ENCODE data around the gene NFE2L1. TPM values are rescaled to one million over a fixed set of nuclear protein-coding genes. Genes with fewer than 3 reads are reported as not detected.
A peak's percentile ranks its signal among the peaks of the same experiment; 100 is the strongest.
"Not testable (repeated sequence)": the region's sequence is repeated elsewhere in the genome, so short reads cannot be mapped to it uniquely, and the experiment has no call there.

NFE2L1 gene
- polyA plus RNA-seq, 2 donors = 39.4 to 45.7 TPM

DNA sequence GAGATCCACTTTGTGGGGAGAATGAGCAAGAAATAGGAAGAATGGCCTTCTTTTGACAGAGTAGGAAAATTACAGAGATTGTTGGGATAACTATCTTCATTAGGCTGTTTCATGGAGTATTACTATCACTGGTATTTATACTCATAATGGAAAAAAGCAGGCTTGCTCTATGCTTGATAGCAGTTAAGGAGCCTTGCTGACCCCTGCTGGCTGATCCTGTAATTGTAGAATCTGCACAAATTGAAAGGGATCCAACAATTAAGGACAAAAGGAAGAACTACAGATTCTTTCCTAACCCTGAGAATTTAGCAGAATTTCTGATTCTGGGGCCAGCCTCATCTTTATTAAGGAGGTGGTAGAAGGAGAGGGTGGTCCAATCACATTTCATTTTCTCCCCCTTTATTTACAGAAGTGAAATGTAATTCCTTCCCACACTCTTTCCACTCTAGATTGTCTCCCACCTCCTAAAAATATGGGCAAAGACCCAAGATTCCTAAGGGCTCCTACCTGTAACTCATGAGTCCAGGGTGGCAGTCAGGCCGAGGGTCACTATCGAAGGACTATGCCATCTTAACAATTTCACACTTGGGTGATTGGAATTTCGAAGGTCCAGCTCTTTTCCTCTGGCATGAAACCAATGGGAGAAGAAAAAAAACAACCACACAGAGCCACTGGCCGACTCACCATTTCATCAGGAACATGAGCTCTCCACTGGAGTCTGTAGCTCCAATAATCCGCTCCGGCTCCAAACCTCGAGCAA, 26.3 kb downstream of the NFE2L1 start:
- no peak overlapping the region for H3K27ac ChIP-seq (ENCODE audit: low read depth in 2 of 2, low read length in 1 of 2)
- 70 to 71% methylated on average over 7 of the region's 7 CpGs for WGBS, 2 donors
- H3K9me3 ChIP-seq (ENCODE audit: control insufficient read depth in 2 of 2, insufficient read depth in 1 of 2, low read depth in 1 of 2, low read length in 1 of 2) = no peaks in the 10 kb centered on the region
- H3K4me1 ChIP-seq (ENCODE audit: control insufficient read depth in 2 of 2, insufficient read depth in 2 of 2, low read length in 1 of 2) = no peaks in the 10 kb centered on the region
- no peak overlapping the region for H3K4me3 ChIP-seq (ENCODE audit: low read depth in 1 of 2, low read length in 2 of 2)
- no peaks in the 10 kb centered on the region for H3K27me3 ChIP-seq (ENCODE audit: control insufficient read depth in 1 of 2, insufficient read depth in 2 of 2, low read length in 2 of 2)
- H3K36me3 ChIP-seq (ENCODE audit: control insufficient read depth in 2 of 2, insufficient read depth in 2 of 2, low read length in 1 of 2) = peaks cover 3 to 5% of the 10 kb centered on the region in 2 donors

GRCh38 chr17:48077152-48077551, 29.0 kb downstream of the NFE2L1 start:
- not testable (repeated sequence) for H3K4me3 ChIP-seq (ENCODE audit: low read depth in 1 of 2, low read length in 2 of 2); H3K36me3 ChIP-seq (ENCODE audit: control insufficient read depth in 2 of 2, insufficient read depth in 2 of 2, low read length in 1 of 2); H3K27me3 ChIP-seq (ENCODE audit: control insufficient read depth in 1 of 2, insufficient read depth in 2 of 2, low read length in 2 of 2); H3K27ac ChIP-seq (ENCODE audit: low read depth in 2 of 2, low read length in 1 of 2); H3K4me1 ChIP-seq (ENCODE audit: control insufficient read depth in 2 of 2, insufficient read depth in 2 of 2, low read length in 1 of 2); H3K9me3 ChIP-seq (ENCODE audit: control insufficient read depth in 2 of 2, insufficient read depth in 1 of 2, low read depth in 1 of 2, low read length in 1 of 2)
- WGBS, 2 donors = 91% methylated on average over 10 of the region's 10 CpGs

GRCh38 chr17:48081858-48082257, 33.7 kb downstream of the NFE2L1 start:
- no peak overlapping the region for H3K27ac ChIP-seq (ENCODE audit: low read depth in 2 of 2, low read length in 1 of 2)
- H3K27me3 ChIP-seq (ENCODE audit: control insufficient read depth in 1 of 2, insufficient read depth in 2 of 2, low read length in 2 of 2) = no peaks in the 10 kb centered on the region
- no peak overlapping the region for H3K4me3 ChIP-seq (ENCODE audit: low read depth in 1 of 2, low read length in 2 of 2)
- no peaks in the 10 kb centered on the region for H3K9me3 ChIP-seq (ENCODE audit: control insufficient read depth in 2 of 2, insufficient read depth in 1 of 2, low read depth in 1 of 2, low read length in 1 of 2)
- no peaks in the 10 kb centered on the region for H3K36me3 ChIP-seq (ENCODE audit: control insufficient read depth in 2 of 2, insufficient read depth in 2 of 2, low read length in 1 of 2)
- H3K4me1 ChIP-seq (ENCODE audit: control insufficient read depth in 2 of 2, insufficient read depth in 2 of 2, low read length in 1 of 2) = no peaks in the 10 kb centered on the region
- WGBS, 2 donors = 79 to 81% methylated on average over 5 of the region's 5 CpGs

GRCh38 chr17:48084932-48085331, 36.8 kb downstream of the NFE2L1 start:
- Histone ChIP-seq H3K36me3 (ENCODE audit: control insufficient read depth in 2 of 2, insufficient read depth in 2 of 2, low read length in 1 of 2) (no peaks in the 10 kb centered on the region), H3K27me3 (ENCODE audit: control insufficient read depth in 1 of 2, insufficient read depth in 2 of 2, low read length in 2 of 2) (no peaks in the 10 kb centered on the region), H3K4me1 (ENCODE audit: control insufficient read depth in 2 of 2, insufficient read depth in 2 of 2, low read length in 1 of 2) (no peaks in the 10 kb centered on the region), H3K9me3 (ENCODE audit: control insufficient read depth in 2 of 2, insufficient read depth in 1 of 2, low read depth in 1 of 2, low read length in 1 of 2) (no peaks in the 10 kb centered on the region), H3K27ac (ENCODE audit: low read depth in 2 of 2, low read length in 1 of 2) (peak overlapping the region; percentile 22 to 47), H3K4me3 (ENCODE audit: low read depth in 1 of 2, low read length in 2 of 2) (no peak overlapping the region)
- WGBS, 2 donors = 49 to 55% methylated on average over 2 of the region's 2 CpGs

DNA sequence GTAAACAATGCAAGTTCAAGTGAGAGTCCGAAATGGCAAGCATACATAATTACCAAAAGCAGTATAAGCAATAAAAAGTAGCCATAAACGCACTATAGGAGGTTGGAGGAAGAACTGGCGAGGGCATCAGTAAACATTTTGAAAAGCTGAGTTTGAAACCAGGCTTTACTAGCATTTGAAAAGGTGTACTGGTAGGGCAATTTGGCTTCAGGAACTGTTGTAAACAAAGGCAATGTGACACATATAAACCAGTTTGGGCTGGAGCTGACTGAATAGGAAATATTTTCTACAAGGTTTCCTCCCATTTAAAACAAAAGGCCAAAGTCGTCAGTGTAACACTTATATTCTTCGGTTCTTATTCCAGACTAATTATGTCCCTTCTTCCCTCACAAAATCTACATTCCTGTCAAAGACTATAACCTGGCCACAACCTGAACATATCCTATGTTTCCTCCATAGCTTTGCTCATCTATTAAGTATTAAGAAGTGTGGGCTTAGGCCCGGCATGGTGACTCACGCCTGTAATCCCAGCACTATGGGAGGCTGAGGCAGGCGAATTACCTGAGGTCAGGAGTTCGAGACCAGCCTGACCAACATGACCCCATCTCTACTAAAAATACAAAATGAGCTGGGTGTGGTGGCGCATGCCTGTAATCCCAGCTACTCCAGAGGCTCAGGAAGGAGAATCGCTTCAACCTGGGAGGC, 45.3 kb downstream of the NFE2L1 start:
- Histone ChIP-seq H3K4me1 (ENCODE audit: control insufficient read depth in 2 of 2, insufficient read depth in 2 of 2, low read length in 1 of 2) (peaks cover 0 to 3% of the 10 kb centered on the region in 2 donors), H3K27ac (ENCODE audit: low read depth in 2 of 2, low read length in 1 of 2) (peak overlapping the region; percentile 48 to 82), H3K4me3 (ENCODE audit: low read depth in 1 of 2, low read length in 2 of 2) (no peak overlapping the region), H3K36me3 (ENCODE audit: control insufficient read depth in 2 of 2, insufficient read depth in 2 of 2, low read length in 1 of 2) (no peaks in the 10 kb centered on the region), H3K27me3 (ENCODE audit: control insufficient read depth in 1 of 2, insufficient read depth in 2 of 2, low read length in 2 of 2) (no peaks in the 10 kb centered on the region), H3K9me3 (ENCODE audit: control insufficient read depth in 2 of 2, insufficient read depth in 1 of 2, low read depth in 1 of 2, low read length in 1 of 2) (no peaks in the 10 kb centered on the region)
- WGBS, 2 donors = 66 to 70% methylated on average over 11 of the region's 11 CpGs

- H3K4me3 ChIP-seq (ENCODE audit: low read depth in 1 of 2, low read length in 2 of 2) = no peak overlapping the region
- no peaks in the 10 kb centered on the region for H3K36me3 ChIP-seq (ENCODE audit: control insufficient read depth in 2 of 2, insufficient read depth in 2 of 2, low read length in 1 of 2)
- 58 to 69% methylated on average over 4 of the region's 4 CpGs for WGBS, 2 donors
- peaks cover 0 to 3% of the 10 kb centered on the region in 2 donors for H3K4me1 ChIP-seq (ENCODE audit: control insufficient read depth in 2 of 2, insufficient read depth in 2 of 2, low read length in 1 of 2)
- H3K9me3 ChIP-seq (ENCODE audit: control insufficient read depth in 2 of 2, insufficient read depth in 1 of 2, low read depth in 1 of 2, low read length in 1 of 2) = no peaks in the 10 kb centered on the region
- peak overlapping the region; percentile 47 to 73 for H3K27ac ChIP-seq (ENCODE audit: low read depth in 2 of 2, low read length in 1 of 2)
- no peaks in the 10 kb centered on the region for H3K27me3 ChIP-seq (ENCODE audit: control insufficient read depth in 1 of 2, insufficient read depth in 2 of 2, low read length in 2 of 2)
These were observed 47.5 kb downstream of the NFE2L1 start for GRCh38 chr17:48095611-48096010.

GRCh38 chr17:48100160-48100559, 52.0 kb downstream of the NFE2L1 start:
- 22 to 32% methylated on average over 10 of the region's 10 CpGs for WGBS, 2 donors
- no peaks in the 10 kb centered on the region for H3K9me3 ChIP-seq (ENCODE audit: control insufficient read depth in 2 of 2, insufficient read depth in 1 of 2, low read depth in 1 of 2, low read length in 1 of 2)
- no peaks in the 10 kb centered on the region for H3K27me3 ChIP-seq (ENCODE audit: control insufficient read depth in 1 of 2, insufficient read depth in 2 of 2, low read length in 2 of 2)
- no peaks in the 10 kb centered on the region for H3K36me3 ChIP-seq (ENCODE audit: control insufficient read depth in 2 of 2, insufficient read depth in 2 of 2, low read length in 1 of 2)
- H3K4me1 ChIP-seq (ENCODE audit: control insufficient read depth in 2 of 2, insufficient read depth in 2 of 2, low read length in 1 of 2) = no peaks in the 10 kb centered on the region
- peak overlapping the region; percentile 92 to 97 for H3K27ac ChIP-seq (ENCODE audit: low read depth in 2 of 2, low read length in 1 of 2)
- H3K4me3 ChIP-seq (ENCODE audit: low read depth in 1 of 2, low read length in 2 of 2) = peak overlapping the region; percentile 82 to 98

DNA sequence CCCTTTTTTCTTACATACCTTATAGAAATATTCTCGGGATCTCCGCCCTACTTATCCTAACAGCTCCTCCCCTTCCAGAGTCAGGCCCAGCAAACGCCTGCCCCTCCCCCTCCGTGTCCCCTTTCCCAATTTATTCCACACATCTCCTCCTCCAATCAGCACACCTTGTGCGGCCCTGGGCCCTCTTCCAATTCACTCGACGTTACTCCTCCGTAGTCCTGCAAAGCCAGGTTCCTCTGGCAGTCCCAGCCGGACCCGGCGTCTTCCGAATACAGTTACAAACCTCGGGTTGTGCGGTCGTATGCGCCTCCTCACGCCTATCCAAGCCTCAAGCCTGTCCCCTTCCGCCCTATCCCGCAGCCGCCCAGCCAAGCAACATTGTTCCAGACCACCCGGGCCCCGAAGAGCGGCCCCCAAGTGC, 52.4 kb downstream of the NFE2L1 start:
- Histone ChIP-seq H3K9me3 (ENCODE audit: control insufficient read depth in 2 of 2, insufficient read depth in 1 of 2, low read depth in 1 of 2, low read length in 1 of 2) (no peaks in the 10 kb centered on the region), H3K36me3 (ENCODE audit: control insufficient read depth in 2 of 2, insufficient read depth in 2 of 2, low read length in 1 of 2) (no peaks in the 10 kb centered on the region), H3K4me3 (ENCODE audit: low read depth in 1 of 2, low read length in 2 of 2) (peak overlapping the region; percentile 82 to 98), H3K27me3 (ENCODE audit: control insufficient read depth in 1 of 2, insufficient read depth in 2 of 2, low read length in 2 of 2) (no peaks in the 10 kb centered on the region), H3K27ac (ENCODE audit: low read depth in 2 of 2, low read length in 1 of 2) (peak overlapping the region; percentile 92 to 97), H3K4me1 (ENCODE audit: control insufficient read depth in 2 of 2, insufficient read depth in 2 of 2, low read length in 1 of 2) (no peaks in the 10 kb centered on the region)
- WGBS, 2 donors = 1% methylated on average over 23 of the region's 23 CpGs

DNA sequence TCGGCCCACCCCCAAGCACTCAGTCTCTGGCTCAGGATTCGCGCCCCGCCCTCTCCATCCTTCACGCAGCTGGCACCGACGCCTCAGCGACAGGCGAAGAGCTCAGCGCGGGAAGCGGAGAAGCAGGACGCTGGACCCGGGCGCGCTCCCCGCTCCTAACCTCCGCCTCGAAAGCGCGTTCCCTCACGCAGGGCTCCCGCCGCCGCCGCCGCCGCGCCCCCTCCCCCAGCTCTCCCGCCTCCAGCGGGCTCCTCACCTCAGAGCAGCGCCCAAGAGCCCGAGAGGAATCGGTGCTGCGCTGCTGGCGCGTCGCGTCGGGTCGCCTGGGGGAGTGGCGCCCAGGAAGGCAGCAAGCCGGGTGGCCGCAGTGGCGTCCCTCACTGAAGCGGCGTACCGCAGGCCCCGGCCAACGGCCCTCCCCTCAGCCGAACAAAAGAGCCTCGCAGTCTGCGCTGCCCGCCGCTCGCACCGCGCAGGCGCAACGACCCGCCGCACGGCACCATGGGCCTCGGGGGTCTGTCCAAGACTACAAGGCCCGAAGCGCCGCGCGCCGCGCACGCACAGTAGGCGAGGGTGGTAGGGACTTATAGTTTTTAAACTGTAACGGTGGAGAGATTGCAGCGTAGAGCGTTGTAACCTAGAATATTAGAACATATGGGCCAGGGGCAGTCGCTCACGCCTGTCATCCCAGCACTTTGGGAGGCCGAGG, 53.0 kb downstream of the NFE2L1 start, which contains the start of gene CBX1:
Gene CBX1, minus strand, starts transcription at position 467 of the 709 bp plus-strand sequence. CDS start 24,474 bp downstream, outside the sequence.
- H3K9me3 ChIP-seq (ENCODE audit: control insufficient read depth in 2 of 2, insufficient read depth in 1 of 2, low read depth in 1 of 2, low read length in 1 of 2) = no peaks in the 10 kb centered on the region
- peak within 1 kb of the TSS; percentile 82 to 98 for H3K4me3 ChIP-seq (ENCODE audit: low read depth in 1 of 2, low read length in 2 of 2)
- no peaks in the 10 kb centered on the region for H3K36me3 ChIP-seq (ENCODE audit: control insufficient read depth in 2 of 2, insufficient read depth in 2 of 2, low read length in 1 of 2)
- WGBS, 2 donors = 0 to 1% methylated on average over 76 to 79 of the region's 79 CpGs
- peak within 1 kb of the TSS; percentile 92 to 97 for H3K27ac ChIP-seq (ENCODE audit: low read depth in 2 of 2, low read length in 1 of 2)
- H3K4me1 ChIP-seq (ENCODE audit: control insufficient read depth in 2 of 2, insufficient read depth in 2 of 2, low read length in 1 of 2) = no peaks in the 10 kb centered on the region
- no peaks in the 10 kb centered on the region for H3K27me3 ChIP-seq (ENCODE audit: control insufficient read depth in 1 of 2, insufficient read depth in 2 of 2, low read length in 2 of 2)
